NCI-H2227 treated with DMSO at 0.1 percent for 48 hours (cell line): ENCODE results near the gene SP100.
"Not testable (repeated sequence)": the region's sequence is repeated elsewhere in the genome, so short reads cannot be mapped to it uniquely, and the experiment has no call there.

ENCODE experiments used
- DNase-seq: peaks from one replicate; lab custom pipeline; 2025; lab: John Stamatoyannopoulos, UW

Gene SP100

GRCh38 chr2:230416061-230416721 is at the start of gene SP100:
Gene SP100, plus strand, starts transcription at chr2:230416201. Its CDS starts 96 bp downstream, at chr2:230416297.
- DNase-seq = no peak

DNA sequence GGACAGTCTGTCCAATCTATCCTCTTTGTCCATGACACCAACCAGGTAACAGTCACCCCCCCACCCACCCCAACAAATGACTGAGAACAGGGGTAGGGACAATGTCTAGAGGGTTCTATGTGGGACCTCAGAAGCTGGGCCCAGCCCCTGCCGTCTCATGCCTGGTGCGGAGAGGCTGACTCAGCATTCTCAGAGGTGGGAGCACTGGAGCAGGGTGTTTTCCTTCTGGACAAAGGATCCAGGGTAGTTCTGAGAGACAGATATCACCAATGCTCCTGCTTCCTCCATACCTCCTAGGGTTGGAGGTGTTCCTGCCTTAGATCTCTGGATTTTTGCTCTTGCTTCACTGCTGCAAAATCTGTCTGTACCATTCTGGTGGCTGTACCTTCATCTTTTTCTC is 33.9 kb upstream of the SP100 start:
- DNase-seq = no peak

- no peak for DNase-seq
These were observed 32.5 kb upstream of the SP100 start for GRCh38 chr2:230383453-230383852.

DNA sequence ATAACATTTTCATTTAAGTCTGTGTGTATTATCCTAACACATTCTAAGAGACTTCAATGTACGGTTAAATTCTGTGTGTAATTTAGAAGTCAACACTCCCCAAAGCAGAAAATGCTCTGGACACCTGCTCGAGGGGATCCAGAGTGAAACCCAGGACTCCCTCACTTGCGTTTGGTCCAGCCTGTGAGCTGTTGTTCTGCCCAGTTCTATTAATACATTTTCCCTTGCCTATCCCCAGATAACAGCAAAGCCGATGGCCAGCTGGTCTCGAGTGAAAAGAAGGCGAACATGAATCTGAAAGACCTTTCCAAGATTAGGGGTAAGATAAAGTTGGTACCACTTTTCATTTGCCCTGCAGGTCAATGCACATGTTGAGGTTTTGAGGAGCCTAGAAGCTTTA is 31.0 kb upstream of the SP100 start:
- DNase-seq = no peak

DNA sequence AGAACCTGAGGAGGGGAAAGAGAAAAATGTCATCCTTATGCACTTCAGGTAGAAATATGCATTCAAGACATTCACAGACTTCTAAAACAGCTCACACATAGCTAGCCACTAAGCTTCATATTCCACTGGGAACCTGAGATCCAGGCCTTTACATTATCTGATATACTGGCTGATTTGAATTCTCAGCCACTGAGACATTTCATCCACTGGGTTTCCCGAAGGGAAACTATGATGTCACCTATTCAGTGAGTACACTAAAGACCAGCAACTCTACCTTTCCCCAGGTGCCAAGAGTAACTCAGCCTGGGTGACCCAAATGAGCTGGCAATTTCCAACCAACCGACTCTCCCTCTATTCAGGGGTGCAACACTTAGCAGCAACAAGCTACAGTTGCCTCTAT is 21.7 kb upstream of the SP100 start:
- DNase-seq = no peak

GRCh38 chr2:230398698-230399097 is 17.3 kb upstream of the SP100 start:
- not testable (repeated sequence) for DNase-seq

DNA sequence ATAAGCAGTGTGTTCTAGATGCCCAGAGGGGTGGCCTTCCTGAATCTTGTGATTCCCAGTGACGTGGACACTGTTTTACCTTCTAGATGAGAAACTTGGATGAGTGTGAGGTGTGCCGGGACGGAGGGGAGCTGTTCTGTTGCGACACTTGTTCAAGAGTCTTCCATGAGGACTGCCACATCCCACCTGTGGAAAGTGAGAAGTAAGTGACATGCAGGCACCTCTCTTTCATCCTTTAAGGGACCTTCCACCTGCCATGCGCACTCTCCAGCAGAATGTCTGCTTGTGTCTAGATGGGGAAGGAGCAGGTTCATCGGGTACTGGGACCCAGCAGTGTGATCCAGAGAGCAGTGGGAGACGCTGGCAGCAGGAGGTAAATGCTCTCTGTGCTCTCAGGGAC is 16.0 kb upstream of the SP100 start:
- no peak for DNase-seq

- DNase-seq = no peak
These were observed 15.5 kb upstream of the SP100 start for GRCh38 chr2:230400454-230400853.

DNA sequence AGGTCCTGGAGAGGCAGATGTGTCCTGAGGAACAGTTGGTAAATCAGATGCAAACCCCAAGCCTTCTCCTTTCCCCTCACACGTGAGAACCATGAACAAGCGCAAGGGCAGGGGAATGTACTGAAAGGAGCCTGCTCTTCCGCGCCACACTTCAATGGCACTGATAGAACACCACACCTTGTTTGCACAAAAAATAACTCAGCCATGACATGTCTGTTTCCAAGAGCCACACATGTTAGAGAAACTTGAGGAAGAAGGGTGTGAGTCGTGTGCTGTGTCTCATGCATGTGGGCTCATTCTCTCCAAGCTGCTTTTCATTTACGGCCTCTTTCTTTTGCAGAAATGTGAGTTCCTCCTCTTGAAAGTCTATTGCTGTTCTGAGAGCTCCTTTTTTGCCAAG is 15.0 kb upstream of the SP100 start:
- not testable (repeated sequence) for DNase-seq

GRCh38 chr2:230403746-230404145 is 12.3 kb upstream of the SP100 start:
- no peak for DNase-seq

GRCh38 chr2:230405824-230406223 is 10.2 kb upstream of the SP100 start:
- DNase-seq = no peak

DNA sequence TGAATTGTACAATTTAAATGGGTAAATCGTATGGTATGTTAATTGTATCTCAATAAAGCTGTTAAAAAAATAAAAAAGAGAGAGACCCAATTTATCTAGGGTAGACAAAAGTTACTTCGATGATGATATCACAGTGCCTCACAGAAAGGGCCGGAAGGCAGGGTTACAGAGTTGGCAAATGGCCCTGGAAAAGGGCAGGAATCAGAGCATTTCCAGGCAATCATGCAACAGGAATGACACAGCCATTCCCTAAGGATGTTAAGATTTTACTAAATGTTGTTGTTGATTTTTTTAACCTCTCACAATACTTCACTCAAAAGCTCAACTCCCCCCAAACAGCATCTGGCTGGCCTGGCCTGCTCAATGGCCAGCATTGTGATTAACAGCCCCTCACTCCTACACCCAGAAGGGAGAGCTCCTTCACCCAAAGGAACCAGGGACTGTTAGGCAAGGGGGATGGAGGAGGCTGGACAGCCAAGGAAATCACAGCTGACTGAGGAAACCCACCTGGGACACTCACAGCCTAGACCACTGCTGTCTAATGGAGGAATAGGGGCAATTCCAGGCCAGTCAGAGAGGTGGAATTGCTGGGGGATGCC is 7.7 kb upstream of the SP100 start:
- no peak for DNase-seq

- DNase-seq = not testable (repeated sequence)
These were observed 6.7 kb upstream of the SP100 start for GRCh38 chr2:230409316-230409715.

DNA sequence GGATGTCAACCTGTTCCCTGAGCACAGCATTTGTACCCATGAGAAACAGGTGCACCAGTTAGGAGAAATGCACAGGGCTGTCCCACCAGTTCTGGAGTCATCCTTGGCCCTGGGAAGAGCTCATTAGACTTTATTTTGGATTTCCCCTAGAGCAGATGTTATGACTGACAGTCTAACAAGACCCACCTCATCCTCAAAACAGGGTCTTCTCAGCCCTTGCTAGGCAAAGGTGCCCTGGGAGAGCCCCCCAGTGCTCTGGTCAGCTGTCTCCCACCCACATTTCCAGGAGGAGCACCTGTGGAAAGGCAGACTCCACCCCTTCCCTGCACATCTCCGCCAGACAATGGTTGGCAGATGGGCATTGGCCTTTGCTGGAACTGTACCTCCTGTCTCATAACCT is 5.7 kb upstream of the SP100 start:
- no peak for DNase-seq

DNA sequence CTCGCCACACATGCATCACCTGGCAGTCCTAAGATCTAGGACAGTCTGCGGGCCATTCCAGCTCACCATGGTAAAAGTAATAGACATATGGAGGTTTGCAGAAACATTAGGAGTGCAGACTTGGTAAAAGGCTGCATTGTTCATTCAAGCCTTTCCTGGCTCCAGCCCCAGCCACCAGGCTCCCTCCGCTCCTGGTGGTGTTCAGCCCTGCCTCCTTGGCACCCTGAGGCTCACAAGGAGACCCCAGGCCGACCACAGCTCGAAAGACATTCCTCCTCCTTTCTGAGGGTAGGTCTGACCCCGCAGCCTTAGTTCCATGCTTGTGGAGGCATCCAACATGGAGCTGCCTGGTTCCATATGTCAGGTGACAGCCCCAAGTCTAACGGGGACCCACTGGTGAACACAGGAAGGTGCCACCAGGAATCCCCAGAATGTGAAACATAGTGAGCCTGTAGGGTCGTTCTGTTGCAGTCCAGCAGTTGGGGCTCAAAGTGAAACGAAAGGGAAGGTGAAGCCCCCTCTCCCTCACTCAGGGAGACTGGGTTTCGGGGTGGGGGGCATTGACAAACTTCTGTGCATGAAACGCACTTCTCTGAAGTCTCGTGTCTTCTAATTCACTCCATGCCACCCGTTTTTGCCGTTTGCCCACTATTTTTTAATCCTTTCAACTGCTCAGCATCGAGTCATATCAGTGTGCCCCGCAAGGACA is 5.0 kb upstream of the SP100 start:
- DNase-seq = no peak

GRCh38 chr2:230411570-230412370 is 4.2 kb upstream of the SP100 start:
- DNase-seq = peak; percentile 27

GRCh38 chr2:230412371-230412711 is 3.7 kb upstream of the SP100 start:
- no peak for DNase-seq

DNA sequence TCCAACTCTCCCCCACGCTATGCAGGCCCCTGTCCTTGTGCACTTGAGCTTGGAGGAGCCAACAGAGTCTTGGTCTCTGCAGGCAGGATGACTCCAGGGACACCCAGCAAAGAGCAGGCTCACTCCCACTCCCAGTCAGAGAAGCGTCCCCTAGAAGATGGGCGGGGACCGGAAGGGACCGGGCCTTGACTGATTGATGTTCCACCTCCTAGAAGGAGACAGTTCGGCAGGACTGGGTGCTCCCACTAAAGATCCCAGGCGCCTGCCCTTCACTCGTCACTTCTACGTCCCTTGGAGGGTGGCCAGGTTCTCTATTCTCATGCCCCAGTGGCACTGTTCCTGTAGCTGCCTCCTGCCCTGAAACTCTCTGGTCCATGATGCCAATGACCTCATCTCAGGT is 3.2 kb upstream of the SP100 start:
- DNase-seq = no peak

DNA sequence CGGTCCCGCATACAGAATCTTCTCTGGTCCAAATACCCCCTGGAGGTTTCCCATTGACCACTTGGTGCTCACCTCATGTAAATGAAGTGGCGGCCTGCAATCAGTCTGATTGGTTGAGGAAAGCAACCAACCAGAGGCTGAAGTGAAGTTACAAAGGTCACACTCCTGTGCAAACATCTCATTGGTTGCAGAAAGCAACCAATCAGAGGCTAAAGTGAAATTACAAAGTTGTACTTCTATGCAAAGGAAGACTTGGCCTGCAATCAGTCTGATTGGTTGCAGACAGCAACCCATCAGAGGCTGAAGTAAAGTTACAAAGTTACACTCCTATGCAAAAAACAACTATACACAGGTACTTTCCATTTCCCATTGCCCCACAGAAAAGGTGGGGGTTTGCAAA is 2.5 kb upstream of the SP100 start:
- no peak for DNase-seq

DNA sequence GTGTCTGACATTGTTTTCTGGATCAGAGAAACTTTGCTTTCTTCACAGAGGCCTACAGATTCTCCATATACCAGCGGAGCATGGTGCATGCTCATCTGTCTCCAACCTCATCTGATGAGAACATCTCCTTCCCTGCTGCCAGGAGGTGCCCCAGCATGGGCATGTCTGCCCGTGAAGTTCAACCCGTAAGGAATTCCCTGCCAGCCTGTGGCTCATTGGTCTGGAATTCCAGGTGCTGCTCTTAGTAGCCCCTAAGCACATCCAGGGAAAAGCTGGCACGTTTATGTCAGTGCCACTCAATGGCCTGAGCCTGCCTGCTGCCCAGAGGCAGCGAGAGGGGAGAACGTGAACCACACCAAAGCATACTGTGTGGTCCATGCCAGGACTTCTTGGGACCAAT is 1.7 kb upstream of the SP100 start:
- no peak for DNase-seq

DNA sequence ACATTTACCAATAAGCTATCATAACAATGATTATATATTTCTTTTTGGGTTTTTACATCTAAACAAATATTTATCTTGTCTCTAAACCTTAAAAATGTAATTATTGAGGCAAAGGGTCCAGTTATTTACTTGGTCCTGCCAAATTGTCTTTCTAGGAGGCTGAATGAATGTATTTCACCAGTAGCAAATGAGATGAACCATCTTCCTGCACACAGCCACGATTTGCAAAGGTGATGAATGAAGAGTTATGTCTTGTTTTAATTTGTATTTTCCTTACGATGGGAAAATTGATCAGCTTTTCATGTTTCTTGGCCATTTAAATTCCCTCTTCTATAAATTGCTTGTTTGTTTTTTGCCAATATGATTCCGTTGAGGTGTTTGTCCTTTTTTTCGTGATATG is 1.4 kb downstream of the SP100 start:
- no peak for DNase-seq

DNA sequence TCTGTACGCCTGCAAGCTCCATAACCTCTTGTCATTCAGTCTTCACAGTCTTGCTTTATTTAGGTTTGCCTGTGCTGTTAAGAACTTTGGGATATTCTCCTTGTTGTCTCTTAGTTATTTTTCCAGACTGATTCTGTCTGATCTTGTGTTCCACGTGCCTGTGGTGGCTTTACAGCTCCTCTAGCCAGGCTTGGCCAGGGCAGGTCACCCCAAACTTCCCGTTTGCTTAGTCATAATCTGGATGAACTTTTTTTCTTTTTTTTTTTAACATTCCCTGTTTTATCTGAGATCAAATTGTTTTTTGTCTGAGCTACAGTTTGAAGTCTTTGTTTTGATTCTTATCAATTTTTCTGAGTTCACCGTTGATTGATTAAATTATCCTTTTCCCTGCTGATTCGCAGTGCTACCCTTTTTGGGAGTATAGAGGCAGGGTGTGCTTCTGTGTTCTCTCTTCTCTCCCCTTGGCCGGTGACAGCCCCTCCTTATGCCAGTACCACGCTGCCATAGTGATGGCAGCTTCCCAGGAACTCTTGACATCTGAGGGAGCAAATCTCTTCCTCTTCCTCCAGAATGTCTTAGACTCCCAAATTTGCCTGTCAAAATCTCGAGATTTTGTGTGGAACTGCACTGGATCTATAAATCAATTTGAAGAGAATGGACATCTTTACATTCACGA is 2.5 kb downstream of the SP100 start:
- no peak for DNase-seq
